ENCODE measurements around the gene STEAP2. TPM values are rescaled to one million over a fixed set of nuclear protein-coding genes. Genes with fewer than 3 reads are reported as not detected.
A peak's percentile ranks its signal among the peaks of the same experiment; 100 is the strongest.

STEAP2 gene
- total RNA-seq, 1 donor from 2014 or later, result 2.1 TPM

GRCh38 chr7:90172624-90173023, 38.9 kb upstream of the STEAP2 start:
- TF ChIP-seq CTCF (conservative IDR thresholded peaks at IDR 0.05; ENCODE audit: low read depth, low read length), result no peak

DNA sequence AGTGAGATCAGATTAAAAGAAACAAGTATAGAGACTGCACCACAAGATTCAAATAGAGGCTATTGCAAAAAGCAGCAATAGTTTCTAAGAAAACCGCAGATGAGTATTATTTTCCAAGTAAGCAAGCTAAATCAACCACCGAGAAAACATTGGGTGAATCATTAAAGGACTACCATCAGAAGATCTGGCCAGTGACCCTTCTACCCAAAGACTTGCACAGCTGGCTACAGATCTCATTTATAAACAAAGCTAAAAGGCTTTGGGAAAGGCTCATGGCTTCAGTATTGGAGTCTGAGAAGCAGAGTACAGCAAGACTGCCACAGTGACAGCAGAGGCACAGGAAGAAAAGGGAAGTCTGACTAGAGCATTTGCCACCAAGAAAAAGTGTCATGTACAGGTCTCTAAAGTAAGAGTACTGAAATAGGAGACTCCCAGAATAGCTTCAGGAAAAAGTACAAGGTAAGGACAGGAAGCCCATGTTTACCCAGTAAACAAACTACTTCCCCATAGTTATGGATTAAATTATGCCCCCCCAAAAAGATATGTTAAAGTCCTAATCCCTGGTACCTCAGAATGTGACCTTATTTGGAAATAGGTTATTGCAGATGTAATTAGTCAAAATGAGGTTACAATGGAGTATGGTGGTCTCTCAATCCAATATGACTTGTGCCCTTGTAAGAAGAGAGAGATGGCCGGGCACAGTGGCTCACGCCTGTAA, 38.3 kb upstream of the STEAP2 start:
- DNase-seq (ENCODE audit: low read depth), result peak; percentile 84

More at GRCh38 chr7:90172624-90173023, 38.9 kb upstream of the STEAP2 start:
- no peak for DNase-seq (ENCODE audit: low read depth)
- H3K4me3 ChIP-seq (ENCODE audit: low read depth, low read length), result no peak overlapping the region

GRCh38 chr7:90175667-90176066, 35.9 kb upstream of the STEAP2 start:
- no peak for TF ChIP-seq CTCF (conservative IDR thresholded peaks at IDR 0.05; ENCODE audit: low read depth, low read length)
- DNase-seq (ENCODE audit: low read depth), result no peak
- no peak overlapping the region for H3K4me3 ChIP-seq (ENCODE audit: low read depth, low read length)

More for the DNA sequence above, 38.3 kb upstream of the STEAP2 start:
- no peak for TF ChIP-seq CTCF (conservative IDR thresholded peaks at IDR 0.05; ENCODE audit: low read depth, low read length)
- H3K4me3 ChIP-seq (ENCODE audit: low read depth, low read length), result no peak overlapping the region

DNA sequence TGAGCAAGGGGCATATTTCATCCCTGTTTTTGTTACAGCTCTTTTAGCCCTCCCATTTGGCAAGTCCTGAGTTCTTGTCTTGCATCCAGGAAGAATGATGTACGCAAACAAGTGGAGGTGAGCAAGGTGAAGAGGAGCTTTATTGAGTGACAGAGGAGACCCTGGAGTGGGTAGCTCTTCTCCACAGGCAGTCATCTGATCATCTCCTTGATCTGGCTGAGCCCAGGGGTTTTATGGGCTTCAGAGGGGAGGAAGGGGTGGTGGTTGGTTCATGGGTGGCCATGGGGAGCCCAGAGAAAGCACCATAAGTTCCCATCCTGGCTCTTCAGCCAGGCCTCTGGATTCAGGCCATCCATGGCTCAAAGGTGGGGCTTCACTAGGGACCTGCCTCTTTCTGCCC, 35.3 kb upstream of the STEAP2 start:
- no peak for DNase-seq (ENCODE audit: low read depth)
- no peak for TF ChIP-seq CTCF (conservative IDR thresholded peaks at IDR 0.05; ENCODE audit: low read depth, low read length)
- H3K4me3 ChIP-seq (ENCODE audit: low read depth, low read length), result no peak overlapping the region

DNA sequence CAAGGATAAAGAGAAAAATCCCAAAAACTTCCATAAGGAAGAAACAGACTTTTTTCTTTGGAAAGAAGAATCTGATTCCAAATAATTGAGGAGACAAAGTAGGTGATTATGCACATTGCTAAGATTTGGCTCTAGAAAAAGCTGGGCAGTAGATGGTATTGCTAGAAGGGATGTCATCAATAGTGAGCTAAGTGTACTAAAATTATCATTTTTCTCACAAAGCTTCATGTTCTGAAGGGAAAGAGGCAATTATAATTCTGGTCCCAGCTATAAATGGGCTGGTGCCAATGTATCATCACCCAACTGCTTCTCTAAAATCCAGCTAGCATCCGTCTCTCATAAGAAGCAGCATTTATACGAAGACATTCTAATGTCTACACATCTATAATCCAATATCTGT, 33.4 kb upstream of the STEAP2 start:
- TF ChIP-seq CTCF (conservative IDR thresholded peaks at IDR 0.05; ENCODE audit: low read depth, low read length), result no peak
- H3K4me3 ChIP-seq (ENCODE audit: low read depth, low read length), result no peak overlapping the region
- no peak for DNase-seq (ENCODE audit: low read depth)

GRCh38 chr7:90178679-90179278, 32.8 kb upstream of the STEAP2 start:
- H3K4me3 ChIP-seq (ENCODE audit: low read depth, low read length), result no peak overlapping the region
- no peak for TF ChIP-seq CTCF (conservative IDR thresholded peaks at IDR 0.05; ENCODE audit: low read depth, low read length)
- DNase-seq (ENCODE audit: low read depth), result peak; percentile 86

Data from epithelial cell of proximal tubule (primary cell).